ENCODE measurements around the gene BTC. TPM values are rescaled to one million over a fixed set of nuclear protein-coding genes. Genes with fewer than 3 reads are reported as not detected.

The BTC gene
- total and polyA plus RNA-seq, 9 of the 15 experiments (the other 6 are each of a cell fraction or from before 2014, with no cell fraction given), result not detected

DNA sequence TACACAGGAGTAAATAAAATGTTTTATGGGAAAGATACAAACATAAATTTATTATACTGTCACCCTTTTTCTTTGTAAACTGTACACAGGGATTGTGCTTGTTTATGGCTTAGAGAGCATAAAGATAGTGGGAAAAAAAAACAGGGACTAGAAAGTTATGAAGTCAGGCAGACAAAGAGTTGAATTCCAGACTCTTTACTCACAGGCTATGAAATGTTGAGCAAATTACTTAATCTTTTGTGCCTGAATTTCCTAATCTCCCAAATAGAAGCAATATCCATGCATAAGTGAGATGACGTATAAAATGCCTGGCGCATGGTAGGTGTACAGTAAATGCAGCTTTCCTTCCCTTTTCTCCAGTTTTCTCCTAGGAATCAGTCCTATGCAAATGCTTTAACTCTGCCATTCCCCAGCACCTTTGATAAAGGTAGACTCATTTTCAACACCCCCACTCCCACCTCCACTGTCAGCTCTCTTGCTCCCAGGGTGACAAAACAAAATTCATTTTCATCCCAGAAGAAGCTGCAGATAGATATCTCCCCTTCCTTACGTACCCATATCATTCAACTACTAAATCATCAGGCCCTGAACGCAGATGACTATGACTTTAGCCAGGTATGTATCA, 44.5 kb upstream of the BTC start (continued):
- no peak for TF ChIP-seq ZNF239 (CRISPR knock-in tag; IDR thresholded peaks at IDR 0.05)

DNA sequence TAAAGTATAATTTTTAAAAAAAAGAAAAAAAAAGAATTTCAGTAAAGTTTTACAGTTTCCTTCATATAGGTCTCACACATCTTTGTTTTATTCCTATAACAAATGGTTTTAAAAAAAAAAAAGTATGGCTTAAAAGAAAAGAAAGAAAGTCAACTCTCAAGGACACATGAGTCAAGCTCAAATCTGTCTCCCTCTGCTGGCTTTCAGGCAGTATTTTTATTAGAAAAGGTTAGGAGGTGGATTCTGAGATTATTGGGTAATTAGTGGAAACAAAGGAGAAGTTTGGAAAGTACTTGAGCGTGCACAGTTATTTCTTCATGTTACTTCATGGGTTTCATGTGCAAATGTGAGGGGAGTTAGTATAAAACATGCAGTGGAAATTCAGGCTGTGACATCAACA, 36.6 kb upstream of the BTC start:
- Histone ChIP-seq H3K27ac (ENCODE audit: extremely low read depth, low read depth, low read length) (no peak overlapping the region), H3K9me1 (ENCODE audit: control insufficient read depth, insufficient read depth, low read length) (no peaks in the 10 kb centered on the region), H3K4me2 (ENCODE audit: insufficient read depth, low read length) (no peak overlapping the region), H3K36me3 (ENCODE audit: control insufficient read depth, insufficient read depth, low read length) (no peaks in the 10 kb centered on the region), H3K9me3 (replicated peaks; ENCODE audit: control insufficient read depth, insufficient read depth, low read depth, low read length) (no peaks in the 10 kb centered on the region), H4K20me1 (replicated peaks; ENCODE audit: control insufficient read depth, insufficient read depth, low read length) (no peaks in the 10 kb centered on the region; the same call in 1 of the 2 replicates), H3K9ac (ENCODE audit: insufficient read depth in 1 of 2, low read depth in 2 of 2, low read length in 2 of 2) (no peak overlapping the region), H3K79me2 (ENCODE audit: control insufficient read depth, insufficient read depth, low read length) (no peaks in the 10 kb centered on the region), H3K4me1 (replicated peaks in 1 of 2; ENCODE audit: control insufficient read depth in 2 of 2, insufficient read depth in 2 of 2, low read length in 2 of 2) (no peaks in the 10 kb centered on the region), H2AFZ (ENCODE audit: low read depth, low read length) (no peak overlapping the region), H3K27me3 (ENCODE audit: control insufficient read depth in 2 of 2, insufficient read depth in 2 of 2, low read length in 2 of 2) (no peaks in the 10 kb centered on the region; a peak in 1 of 5 replicates), H3K4me3 (no peak overlapping the region)
- 0% methylated on average over 1 of the region's 1 CpG for WGBS (ENCODE audit: insufficient coverage, low coverage, missing lambda C conversion rate)
- DNase-seq (ENCODE audit: extremely low read depth in 1 of 4, low spot score in 3 of 4) (no peak), ATAC-seq (no peak), FAIRE-seq (no peak)
- intact Hi-C loops (cut with micrococcal nuclease), result no loop called here
- no TSS peak for BruUV-seq (replicated peaks)
- in situ Hi-C loops (cut with MboI), result no loop called here
- ChIA-PET POLR2A (no interaction called here), CTCF (ENCODE audit: low intra/inter-chr PET ratio) (interaction anchor here (0.6 kb wide), 1 partner anchor 511 kb away, joined by 3 read pairs; no protein-coding TSS in a partner anchor)
- TF ChIP-seq PCBP2 (IDR thresholded peaks at IDR 0.05; ENCODE audit: low read depth, low read length, poor library complexity, severe bottlenecking), result no peak
- TF ChIP-seq, protein P1, sequence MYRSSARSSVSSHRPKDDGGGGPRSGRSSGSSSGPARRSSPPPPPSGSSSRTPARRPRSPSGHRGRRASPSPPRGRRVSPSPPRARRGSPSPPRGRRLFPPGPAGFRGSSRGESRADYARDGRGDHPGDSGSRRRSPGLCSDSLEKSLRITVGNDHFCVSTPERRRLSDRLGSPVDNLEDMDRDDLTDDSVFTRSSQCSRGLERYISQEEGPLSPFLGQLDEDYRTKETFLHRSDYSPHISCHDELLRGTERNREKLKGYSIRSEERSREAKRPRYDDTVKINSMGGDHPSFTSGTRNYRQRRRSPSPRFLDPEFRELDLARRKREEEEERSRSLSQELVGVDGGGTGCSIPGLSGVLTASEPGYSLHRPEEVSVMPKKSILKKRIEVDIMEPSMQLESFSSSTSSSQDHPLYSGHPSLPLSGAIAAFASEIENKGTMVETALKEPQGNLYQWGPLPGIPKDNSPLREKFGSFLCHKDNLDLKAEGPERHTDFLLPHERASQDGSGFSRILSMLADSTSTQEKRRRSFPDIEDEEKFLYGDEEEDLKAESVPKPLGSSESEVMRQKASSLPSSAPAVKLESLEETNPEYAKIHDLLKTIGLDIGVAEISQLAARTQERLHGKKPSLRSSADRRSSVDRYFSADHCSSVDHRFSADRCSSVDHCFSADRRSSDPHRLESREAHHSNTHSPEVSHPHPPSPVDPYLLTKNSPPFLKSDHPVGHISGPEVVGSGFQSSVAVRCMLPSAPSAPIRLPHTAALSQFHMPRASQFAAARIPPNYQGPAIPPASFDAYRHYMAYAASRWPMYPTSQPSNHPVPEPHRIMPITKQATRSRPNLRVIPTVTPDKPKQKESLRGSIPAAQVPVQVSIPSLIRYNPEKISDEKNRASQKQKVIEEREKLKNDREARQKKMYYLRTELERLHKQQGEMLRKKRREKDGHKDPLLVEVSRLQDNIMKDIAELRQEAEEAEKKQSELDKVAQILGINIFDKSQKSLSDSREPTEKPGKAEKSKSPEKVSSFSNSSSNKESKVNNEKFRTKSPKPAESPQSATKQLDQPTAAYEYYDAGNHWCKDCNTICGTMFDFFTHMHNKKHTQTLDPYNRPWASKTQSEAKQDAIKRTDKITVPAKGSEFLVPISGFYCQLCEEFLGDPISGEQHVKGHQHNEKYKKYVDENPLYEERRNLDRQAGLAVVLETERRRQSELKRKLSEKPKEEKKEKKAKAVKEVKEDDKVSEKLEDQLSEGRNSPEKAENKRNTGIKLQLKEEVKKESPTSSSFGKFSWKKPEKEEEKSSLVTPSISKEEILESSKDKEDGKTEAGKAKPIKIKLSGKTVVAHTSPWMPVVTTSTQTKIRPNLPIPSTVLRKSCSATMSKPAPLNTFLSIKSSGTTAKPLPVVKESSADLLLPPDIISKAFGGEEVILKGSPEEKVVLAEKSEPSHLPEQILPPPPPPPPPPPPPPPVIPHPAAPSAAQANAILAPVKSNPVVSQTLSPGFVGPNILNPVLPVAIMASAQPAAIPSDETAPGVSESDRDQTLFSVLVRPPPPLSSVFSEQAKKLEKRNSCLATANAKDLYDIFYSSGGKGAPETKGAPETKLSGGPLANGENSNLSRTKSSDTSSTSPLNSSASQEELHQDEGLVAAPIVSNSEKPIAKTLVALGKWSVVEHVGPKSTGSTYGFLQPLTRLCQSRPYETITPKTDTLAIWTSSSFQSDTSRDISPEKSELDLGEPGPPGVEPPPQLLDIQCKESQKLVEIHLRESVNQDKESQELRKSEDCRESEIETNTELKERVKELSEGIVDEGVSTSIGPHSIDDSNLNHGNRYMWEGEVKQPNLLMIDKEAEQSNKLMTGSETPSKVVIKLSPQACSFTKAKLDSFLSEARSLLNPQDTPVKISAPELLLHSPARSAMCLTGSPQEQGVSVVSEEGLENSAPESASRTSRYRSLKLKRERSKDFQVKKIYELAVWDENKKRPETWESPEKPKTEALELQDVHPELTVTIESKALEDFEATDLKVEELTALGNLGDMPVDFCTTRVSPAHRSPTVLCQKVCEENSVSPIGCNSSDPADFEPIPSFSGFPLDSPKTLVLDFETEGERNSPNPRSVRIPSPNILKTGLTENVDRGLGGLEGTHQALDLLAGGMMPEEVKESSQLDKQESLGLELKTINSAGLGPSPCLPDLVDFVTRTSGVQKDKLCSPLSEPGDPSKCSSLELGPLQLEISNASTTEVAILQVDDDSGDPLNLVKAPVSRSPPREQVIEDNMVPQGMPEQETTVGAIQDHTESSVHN (IDR thresholded peaks at IDR 0.05; ENCODE audit: borderline replicate concordance in 1 of 2, low read depth in 1 of 2), result no peak
- TF ChIP-seq BHLHE40 (IDR thresholded peaks at IDR 0.05; ENCODE audit: low read length), result no peak
- TF ChIP-seq, protein P2, sequence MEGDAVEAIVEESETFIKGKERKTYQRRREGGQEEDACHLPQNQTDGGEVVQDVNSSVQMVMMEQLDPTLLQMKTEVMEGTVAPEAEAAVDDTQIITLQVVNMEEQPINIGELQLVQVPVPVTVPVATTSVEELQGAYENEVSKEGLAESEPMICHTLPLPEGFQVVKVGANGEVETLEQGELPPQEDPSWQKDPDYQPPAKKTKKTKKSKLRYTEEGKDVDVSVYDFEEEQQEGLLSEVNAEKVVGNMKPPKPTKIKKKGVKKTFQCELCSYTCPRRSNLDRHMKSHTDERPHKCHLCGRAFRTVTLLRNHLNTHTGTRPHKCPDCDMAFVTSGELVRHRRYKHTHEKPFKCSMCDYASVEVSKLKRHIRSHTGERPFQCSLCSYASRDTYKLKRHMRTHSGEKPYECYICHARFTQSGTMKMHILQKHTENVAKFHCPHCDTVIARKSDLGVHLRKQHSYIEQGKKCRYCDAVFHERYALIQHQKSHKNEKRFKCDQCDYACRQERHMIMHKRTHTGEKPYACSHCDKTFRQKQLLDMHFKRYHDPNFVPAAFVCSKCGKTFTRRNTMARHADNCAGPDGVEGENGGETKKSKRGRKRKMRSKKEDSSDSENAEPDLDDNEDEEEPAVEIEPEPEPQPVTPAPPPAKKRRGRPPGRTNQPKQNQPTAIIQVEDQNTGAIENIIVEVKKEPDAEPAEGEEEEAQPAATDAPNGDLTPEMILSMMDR (IDR thresholded peaks at IDR 0.05 in 2 of 3, conservative IDR thresholded peaks at IDR 0.05 in 1 of 3; ENCODE audit: insufficient read depth in 2 of 3, low read depth in 1 of 3, low read length in 3 of 3), result peak; percentile 15 to 46 (median 34); a peak in 3 of 6 replicates
- no peak for TF ChIP-seq NFATC3 (IDR thresholded peaks at IDR 0.05)
